ENCODE measurements around the gene HPF1. TPM values are rescaled to one million over a fixed set of nuclear protein-coding genes. Genes with fewer than 3 reads are reported as not detected.

HPF1 gene
- total RNA-seq, 2 experiments from 2014 or later: 20.5 to 23.4 TPM

- H3K27ac Mint-ChIP-seq: no peak overlapping the region
- POLR2A ChIA-PET: interaction anchor here (0.7 kb wide), 1 partner anchor 110 kb away, joined by 3 read pairs; no protein-coding TSS in a partner anchor
Measured at GRCh38 chr4:169723207-169723965, 34.4 kb downstream of the HPF1 start.

DNA sequence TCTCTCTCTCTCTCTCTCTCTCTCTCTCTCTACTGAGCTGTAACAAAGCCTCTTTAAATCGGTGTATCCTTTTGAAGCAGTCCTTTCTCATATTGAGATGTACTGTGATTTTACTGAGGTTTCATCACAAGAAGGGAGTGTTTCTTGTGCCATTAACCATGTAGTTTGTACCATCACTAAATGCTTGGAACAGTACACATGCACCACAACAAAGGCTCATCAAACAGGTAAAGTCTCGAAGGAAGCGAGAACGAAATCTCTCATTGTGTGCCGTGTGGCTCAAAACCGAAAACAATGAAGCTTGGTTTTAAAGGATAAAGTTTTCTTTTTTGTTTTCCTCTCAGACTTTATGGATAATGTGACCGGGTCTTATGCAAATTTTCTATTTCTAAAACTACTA lies 37.2 kb downstream of the HPF1 start:
- CTCF ChIA-PET: no interaction called here

More at GRCh38 chr4:169723207-169723965, 34.4 kb downstream of the HPF1 start:
- no peaks in the 10 kb centered on the region for H3K27me3 Mint-ChIP-seq
- H3K36me3 Mint-ChIP-seq (ENCODE audit: low read depth): peaks cover 10% of the 10 kb centered on the region
- CTCF ChIA-PET: interaction anchor here (1.1 to 1.4 kb wide), 2 partner anchors 11 to 19 kb away, joined by 3 read pairs; no protein-coding TSS in a partner anchor
- H3K9me3 Mint-ChIP-seq: no peaks in the 10 kb centered on the region
- DNase-seq: no peak
- H3K4me1 Mint-ChIP-seq: peaks cover 6% of the 10 kb centered on the region
- H3K4me3 Mint-ChIP-seq: no peak overlapping the region

DNA sequence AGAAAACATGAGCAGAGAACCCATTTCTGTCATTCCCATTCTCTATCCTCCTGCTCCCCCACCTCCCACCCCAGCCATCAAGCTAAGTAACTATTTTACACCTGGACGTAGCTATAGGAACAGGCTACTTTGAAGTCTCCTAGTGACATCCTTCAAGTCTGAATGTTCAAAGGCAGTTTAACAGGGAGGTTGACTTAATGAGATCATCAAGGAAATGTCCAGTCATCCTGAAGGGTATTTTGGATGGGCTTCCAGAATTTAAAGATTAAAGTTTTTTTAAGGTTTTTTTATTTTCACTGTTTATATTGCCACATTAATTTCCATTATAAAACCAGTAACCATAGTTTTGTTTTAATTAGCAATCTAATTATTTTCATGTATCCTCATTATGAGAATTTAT lies 41.1 kb downstream of the HPF1 start:
- H3K9me3 Mint-ChIP-seq: no peaks in the 10 kb centered on the region
- H3K27me3 Mint-ChIP-seq: no peaks in the 10 kb centered on the region
- H3K4me3 Mint-ChIP-seq: no peak overlapping the region
- H3K36me3 Mint-ChIP-seq (ENCODE audit: low read depth): peaks cover 23% of the 10 kb centered on the region
- H3K27ac Mint-ChIP-seq: no peak overlapping the region
- H3K4me1 Mint-ChIP-seq: peaks cover 9% of the 10 kb centered on the region
- DNase-seq: no peak
- CTCF ChIA-PET: no interaction called here
- POLR2A ChIA-PET: no interaction called here

More for the DNA sequence above, 37.2 kb downstream of the HPF1 start:
- Mint-ChIP-seq H3K4me1 (peaks cover 6% of the 10 kb centered on the region), H3K27ac (no peak overlapping the region), H3K4me3 (no peak overlapping the region), H3K27me3 (no peaks in the 10 kb centered on the region), H3K36me3 (ENCODE audit: low read depth) (peaks cover 15% of the 10 kb centered on the region), H3K9me3 (no peaks in the 10 kb centered on the region)
- POLR2A ChIA-PET: no interaction called here
- DNase-seq: no peak

GRCh38 chr4:169715826-169716225 lies 41.9 kb downstream of the HPF1 start:
- Mint-ChIP-seq H3K27ac (no peak overlapping the region), H3K36me3 (ENCODE audit: low read depth) (peaks cover 19% of the 10 kb centered on the region), H3K4me1 (peaks cover 7% of the 10 kb centered on the region), H3K9me3 (no peaks in the 10 kb centered on the region), H3K4me3 (no peak overlapping the region), H3K27me3 (no peaks in the 10 kb centered on the region)
- ChIA-PET CTCF (interaction anchor here (1.2 kb wide), 1 partner anchor 102 kb away, joined by 3 read pairs; no protein-coding TSS in a partner anchor), POLR2A (no interaction called here)
- DNase-seq: no peak

DNA sequence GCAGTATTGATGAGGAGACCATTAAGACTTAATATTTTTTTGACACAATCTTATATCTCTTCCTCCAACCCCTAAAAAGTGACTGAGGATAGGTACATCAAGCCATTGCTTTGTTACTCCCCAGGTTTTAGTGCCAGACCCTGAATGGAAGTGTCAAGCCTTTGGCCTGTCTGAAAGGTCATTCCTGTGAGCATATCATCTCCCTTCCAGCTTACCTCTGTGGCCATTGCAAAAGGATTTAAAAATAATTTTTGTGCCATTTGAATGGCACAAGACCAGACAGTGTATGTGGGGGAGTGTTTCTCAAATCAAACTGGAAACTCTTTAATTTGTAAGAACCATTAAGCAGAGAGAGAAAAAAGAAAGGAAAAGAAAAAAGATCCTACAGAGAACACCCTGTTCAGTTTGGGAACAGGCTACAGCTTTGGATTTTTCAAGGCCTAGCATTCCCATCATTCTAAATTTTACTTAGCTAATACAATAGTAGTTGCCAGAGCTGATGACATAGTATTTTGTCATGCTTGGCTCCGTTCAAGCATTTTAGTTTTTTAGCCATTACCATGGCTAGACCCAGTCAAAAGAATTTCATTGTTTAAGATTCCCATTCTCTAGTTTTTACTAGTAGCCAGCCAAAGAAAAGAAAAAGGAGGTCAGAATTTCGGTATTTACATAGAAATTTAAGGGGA lies 49.6 kb downstream of the HPF1 start:
- peaks cover 14% of the 10 kb centered on the region for H3K36me3 Mint-ChIP-seq (ENCODE audit: low read depth)
- H3K27me3 Mint-ChIP-seq: no peaks in the 10 kb centered on the region
- H3K4me3 Mint-ChIP-seq: no peak overlapping the region
- no peaks in the 10 kb centered on the region for H3K9me3 Mint-ChIP-seq
- peaks cover 3% of the 10 kb centered on the region for H3K4me1 Mint-ChIP-seq
- ChIA-PET CTCF (no interaction called here), POLR2A (no interaction called here)
- no peak for DNase-seq
- H3K27ac Mint-ChIP-seq: no peak overlapping the region

GRCh38 chr4:169698331-169698730 lies 59.4 kb downstream of the HPF1 start:
- Mint-ChIP-seq H3K27me3 (no peaks in the 10 kb centered on the region), H3K36me3 (ENCODE audit: low read depth) (peaks cover 29% of the 10 kb centered on the region), H3K4me3 (no peak overlapping the region), H3K9me3 (no peaks in the 10 kb centered on the region), H3K4me1 (no peaks in the 10 kb centered on the region), H3K27ac (no peak overlapping the region)
- CTCF ChIA-PET: no interaction called here
- DNase-seq: no peak
- POLR2A ChIA-PET: no interaction called here

- Mint-ChIP-seq H3K36me3 (ENCODE audit: low read depth) (peaks cover 22% of the 10 kb centered on the region), H3K4me1 (no peaks in the 10 kb centered on the region), H3K27me3 (no peaks in the 10 kb centered on the region), H3K27ac (no peak overlapping the region), H3K4me3 (no peak overlapping the region), H3K9me3 (no peaks in the 10 kb centered on the region)
- DNase-seq: no peak
- ChIA-PET POLR2A (no interaction called here), CTCF (no interaction called here)
Measured at GRCh38 chr4:169690787-169691186, 67.0 kb downstream of the HPF1 start.

DNA sequence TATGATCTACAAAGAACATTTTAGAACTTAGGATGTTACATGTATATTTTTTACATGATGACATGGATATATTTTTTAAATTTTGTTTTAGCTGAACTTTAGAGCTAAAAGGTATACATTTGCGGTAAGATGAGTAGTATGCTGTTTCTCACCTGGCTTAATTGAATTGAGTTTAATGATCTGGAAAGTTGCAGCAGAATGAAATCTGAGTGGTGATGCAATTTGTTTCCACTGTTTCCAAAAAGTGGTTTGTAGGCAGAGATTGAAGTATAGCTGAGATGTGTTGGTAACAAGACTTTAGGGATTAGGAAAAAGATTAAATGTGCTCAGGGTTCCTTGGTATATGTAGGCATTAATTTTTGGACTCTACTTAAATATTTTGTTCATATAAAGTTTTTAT lies 68.1 kb downstream of the HPF1 start:
- H3K9me3 Mint-ChIP-seq: no peaks in the 10 kb centered on the region
- DNase-seq: no peak
- no peaks in the 10 kb centered on the region for H3K27me3 Mint-ChIP-seq
- peaks cover 22% of the 10 kb centered on the region for H3K36me3 Mint-ChIP-seq (ENCODE audit: low read depth)
- H3K27ac Mint-ChIP-seq: no peak overlapping the region
- H3K4me1 Mint-ChIP-seq: no peaks in the 10 kb centered on the region
- H3K4me3 Mint-ChIP-seq: no peak overlapping the region
- ChIA-PET POLR2A (no interaction called here), CTCF (no interaction called here)

- CTCF ChIA-PET: no interaction called here
- H3K36me3 Mint-ChIP-seq (ENCODE audit: low read depth): peaks cover 26% of the 10 kb centered on the region
- H3K27ac Mint-ChIP-seq: no peak overlapping the region
- H3K9me3 Mint-ChIP-seq: no peaks in the 10 kb centered on the region
- H3K4me3 Mint-ChIP-seq: no peak overlapping the region
- H3K27me3 Mint-ChIP-seq: no peaks in the 10 kb centered on the region
- no peaks in the 10 kb centered on the region for H3K4me1 Mint-ChIP-seq
- POLR2A ChIA-PET: no interaction called here
- no peak for DNase-seq
Measured at GRCh38 chr4:169682372-169683047, 75.2 kb downstream of the HPF1 start.

Other genes with a start within 250 kb of the HPF1 start
- gene NEK1, start 145.4 kb downstream of the HPF1 start, total RNA-seq: 10 to 100 TPM; 14.6 to 14.8 TPM
- 10 to 100 TPM; 24.5 to 26.4 TPM for gene CLCN3, start 137.4 kb downstream of the HPF1 start, total RNA-seq